Measurements from ENCODE around the gene RAB5IF.
"Not testable (repeated sequence)": the region's sequence is repeated elsewhere in the genome, so short reads cannot be mapped to it uniquely, and the experiment has no call there.

RAB5IF gene, protein sequence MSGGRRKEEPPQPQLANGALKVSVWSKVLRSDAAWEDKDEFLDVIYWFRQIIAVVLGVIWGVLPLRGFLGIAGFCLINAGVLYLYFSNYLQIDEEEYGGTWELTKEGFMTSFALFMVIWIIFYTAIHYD

DNA sequence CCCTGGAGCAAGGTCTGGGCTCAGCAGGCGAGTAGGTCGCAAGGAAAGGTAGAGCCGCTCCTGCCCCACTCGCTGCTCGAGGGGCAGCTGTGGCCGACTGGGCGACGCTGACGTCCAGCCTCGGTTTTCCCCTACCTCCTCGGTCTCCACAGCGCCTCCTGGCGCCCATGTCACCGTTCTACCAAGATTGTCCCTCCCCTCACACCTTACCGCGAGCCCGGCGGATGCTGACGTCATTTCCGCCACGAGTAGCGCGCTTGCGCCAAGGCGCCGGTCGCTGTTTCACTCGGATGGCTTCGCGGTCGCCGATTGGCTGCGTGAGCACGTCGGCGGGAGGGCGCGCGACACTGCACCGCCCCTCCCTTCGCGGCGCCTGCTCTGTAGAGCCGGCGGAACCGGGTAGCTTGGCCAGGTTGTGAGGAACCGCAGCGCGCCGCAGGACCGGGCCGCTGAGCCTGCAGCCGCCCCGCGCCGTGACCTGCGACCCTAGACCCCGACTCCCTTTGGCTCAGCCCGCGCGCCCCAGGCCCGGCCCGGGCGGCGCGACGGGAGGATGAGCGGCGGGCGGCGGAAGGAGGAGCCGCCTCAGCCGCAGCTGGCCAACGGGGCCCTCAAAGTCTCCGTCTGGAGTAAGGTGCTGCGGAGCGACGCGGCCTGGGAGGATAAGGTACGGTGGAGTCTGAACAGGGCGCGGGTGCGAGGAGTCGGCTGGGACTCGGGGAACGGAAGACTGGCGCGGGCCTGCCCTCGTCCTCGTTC lies at the start of gene RAB5IF:
Gene RAB5IF, plus strand, starts transcription at position 381 of the 759 bp plus-strand sequence. Its CDS starts 173 bp downstream, at position 554.
- peak; percentile 100 for DNase-seq (ENCODE audit: low spot score)

DNA sequence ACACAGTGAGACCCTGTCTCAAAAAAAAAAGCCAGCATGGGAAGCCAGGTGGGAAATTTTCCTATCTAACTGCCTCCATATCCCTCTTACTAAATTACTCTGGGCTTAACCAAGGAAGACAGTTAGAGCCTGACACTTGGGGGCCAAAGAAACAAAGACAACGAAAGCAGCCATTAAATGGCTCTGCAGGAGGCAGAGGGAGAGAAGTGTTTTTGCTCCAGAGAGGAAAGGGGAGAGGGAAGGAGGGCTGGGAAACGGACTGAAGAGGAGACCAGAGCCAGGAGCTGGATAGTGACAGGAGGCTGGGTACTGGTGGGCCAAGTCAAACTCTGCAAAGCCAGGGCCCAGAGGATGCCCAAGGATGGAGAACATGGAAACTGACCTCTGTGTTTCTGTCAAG lies 42.9 kb upstream of the RAB5IF start:
- no peak for DNase-seq (ENCODE audit: low spot score)

DNA sequence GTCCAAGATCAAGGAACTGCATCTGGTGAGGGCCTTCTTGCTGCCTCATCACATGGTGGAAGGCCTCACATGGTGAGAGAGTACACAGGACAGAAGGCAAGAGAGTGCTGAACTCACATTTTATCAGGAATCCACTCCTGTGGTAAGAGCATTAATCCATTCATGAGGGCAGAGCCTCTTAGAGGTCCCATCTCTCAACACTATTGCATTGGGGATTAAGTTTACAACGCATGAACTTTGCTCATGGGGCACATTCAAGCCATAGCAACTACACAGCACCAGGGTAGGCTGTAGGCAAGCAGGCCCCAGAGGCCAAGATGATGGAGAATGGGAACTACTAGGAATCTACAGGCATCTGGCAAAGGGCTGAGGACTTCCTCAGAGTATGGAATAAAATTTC lies 42.2 kb upstream of the RAB5IF start:
- no peak for DNase-seq (ENCODE audit: low spot score)

DNA sequence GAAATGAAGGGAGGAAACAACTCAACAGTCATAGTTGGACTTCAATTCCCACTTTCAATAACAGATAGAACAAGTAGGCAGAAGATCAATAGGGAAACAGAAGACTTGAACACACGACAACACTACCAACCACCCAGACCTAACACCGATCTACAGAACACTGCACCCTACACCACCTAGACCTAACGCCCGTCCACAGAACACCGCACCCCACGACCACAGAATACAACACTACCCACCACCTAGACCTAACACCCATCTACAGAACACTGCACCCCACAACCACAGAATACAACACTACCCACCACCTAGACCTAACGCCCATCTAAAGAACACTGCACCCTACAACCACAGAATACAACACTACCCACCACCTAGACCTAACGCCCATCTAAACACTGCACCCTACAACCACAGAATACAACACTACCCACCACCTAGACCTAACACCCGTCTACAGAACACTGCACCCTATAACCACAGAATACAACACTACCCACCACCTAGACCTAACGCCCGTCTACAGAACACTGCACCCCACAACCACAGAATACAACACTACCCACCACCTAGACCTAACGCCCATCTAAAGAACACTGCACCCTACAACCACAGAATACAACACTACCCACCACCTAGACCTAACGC lies 41.4 kb upstream of the RAB5IF start:
- DNase-seq (ENCODE audit: low spot score), result not testable (repeated sequence)

DNA sequence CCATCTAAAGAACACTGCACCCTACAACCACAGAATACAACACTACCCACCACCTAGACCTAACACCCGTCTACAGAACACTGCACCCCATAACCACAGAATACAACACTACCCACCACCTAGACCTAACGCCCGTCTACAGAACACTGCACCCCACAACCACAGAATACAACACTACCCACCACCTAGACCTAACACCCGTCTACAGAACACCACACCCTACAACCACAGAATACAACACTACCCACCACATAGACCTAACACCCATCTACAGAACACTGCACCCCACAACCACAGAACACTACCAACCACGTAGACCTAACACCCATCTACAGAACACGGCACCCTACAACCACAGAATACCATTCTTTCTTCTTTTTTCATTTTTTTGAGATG lies 40.9 kb upstream of the RAB5IF start:
- not testable (repeated sequence) for DNase-seq (ENCODE audit: low spot score)

DNA sequence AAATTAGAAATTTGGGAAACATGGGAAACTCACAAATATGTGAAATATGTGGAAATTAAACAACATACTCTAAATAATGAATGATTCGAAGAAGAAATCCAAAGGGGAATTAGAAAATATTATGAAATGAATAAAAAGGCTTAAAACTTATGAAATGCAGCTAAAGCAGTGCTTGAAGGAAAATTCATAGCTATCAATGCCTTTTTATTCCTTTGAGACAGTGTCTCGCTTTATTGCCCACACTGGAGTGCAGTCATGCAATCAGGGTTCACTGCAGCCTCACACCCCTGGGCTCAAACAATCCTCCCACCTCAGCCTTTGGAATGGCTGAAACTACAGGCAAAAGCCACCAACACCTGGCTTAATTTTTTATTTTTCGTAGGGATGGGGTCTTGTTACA lies 40.1 kb upstream of the RAB5IF start:
- no peak for DNase-seq (ENCODE audit: low spot score)

DNA sequence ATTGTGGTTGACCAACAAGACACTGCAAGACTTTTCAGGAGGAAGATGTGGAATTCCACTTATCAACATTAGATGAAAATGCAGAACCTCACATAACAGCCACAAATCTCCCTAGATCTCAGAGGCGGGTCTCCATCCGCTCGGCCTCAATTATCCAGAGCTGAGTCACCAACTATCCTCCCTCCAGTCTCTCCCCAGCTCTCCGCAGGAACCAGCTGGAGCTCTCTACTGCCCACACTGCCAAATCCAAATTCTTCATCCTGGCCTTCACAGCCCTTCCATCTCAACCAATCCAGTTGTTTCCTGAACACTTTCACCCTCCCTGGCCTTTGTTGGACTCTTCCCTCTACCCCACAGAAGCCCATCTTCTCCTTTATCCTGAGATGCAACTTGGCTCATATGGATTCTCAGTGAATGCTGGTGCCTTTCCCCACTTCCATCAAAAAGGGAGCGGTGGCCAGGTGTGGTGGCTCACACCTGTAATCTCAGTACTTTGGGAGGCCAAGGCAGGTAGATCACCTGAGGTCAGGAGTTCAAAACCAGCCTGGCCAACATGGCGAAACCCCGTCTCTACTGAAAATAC lies 35.6 kb upstream of the RAB5IF start:
- no peak for DNase-seq (ENCODE audit: low spot score)

DNA sequence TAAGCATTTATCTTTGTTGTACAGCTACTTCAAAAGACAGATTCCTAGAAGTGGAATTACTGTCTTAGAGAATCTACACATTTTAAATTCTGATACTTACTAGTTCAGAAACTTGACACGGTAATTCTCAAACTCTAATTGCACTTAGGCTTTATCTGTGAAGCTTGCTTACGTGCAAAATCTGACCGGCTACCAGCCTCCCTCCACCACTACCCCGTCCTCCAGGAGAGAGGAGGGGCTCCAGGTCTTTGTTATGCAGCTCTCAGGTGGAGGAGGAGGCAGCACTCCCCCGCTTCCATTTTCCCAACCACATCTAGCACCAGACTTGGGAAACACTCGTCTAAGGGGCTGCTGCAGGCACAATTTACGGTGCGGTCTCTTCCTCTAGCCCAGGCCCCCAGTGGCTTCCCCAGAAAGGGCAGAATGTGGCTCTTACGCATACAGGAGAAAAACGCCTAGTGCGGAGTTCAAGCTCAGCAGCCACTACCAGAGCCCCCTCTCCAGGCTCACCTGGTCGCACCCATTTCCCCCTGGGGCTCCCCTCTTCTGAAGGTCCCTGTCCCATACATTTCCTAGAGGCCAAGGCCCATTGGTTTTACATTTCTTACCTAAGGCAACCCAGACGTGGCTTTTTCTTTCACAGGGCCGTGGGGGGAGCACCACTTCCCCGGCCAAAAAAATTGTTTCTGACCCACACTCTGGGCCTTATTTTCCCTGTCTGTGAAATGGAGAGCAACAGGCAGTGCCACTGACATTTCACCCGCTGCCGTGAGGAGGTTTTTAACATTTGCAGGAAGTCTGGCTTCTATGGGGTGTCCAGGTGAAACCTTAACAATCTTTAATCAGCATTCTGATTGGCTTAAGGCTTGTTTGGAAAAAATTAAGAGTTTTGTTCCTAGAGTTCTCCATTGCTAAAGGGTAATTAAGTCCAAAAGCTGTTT lies 33.7 kb upstream of the RAB5IF start:
- no peak for DNase-seq (ENCODE audit: low spot score)

DNA sequence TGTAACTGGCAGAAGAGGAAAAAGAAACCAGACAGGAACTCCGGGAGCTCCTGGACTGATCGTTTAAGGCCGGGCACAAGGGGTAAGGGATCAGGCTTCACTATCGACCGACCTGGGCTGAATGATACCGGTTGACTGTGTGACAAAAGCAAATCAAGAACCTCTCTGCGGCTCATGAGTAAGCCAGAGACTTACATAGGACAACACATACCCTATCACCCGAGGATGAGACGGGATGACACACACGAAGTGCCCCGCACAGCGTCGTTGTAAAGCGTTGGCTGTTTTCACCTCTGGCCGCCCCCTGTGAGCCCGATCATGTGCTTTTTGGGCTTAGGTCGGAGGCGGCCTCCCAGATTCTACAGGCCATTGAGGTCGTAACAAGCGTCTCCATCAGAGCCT lies 32.9 kb upstream of the RAB5IF start:
- DNase-seq (ENCODE audit: low spot score), result peak; percentile 51

DNA sequence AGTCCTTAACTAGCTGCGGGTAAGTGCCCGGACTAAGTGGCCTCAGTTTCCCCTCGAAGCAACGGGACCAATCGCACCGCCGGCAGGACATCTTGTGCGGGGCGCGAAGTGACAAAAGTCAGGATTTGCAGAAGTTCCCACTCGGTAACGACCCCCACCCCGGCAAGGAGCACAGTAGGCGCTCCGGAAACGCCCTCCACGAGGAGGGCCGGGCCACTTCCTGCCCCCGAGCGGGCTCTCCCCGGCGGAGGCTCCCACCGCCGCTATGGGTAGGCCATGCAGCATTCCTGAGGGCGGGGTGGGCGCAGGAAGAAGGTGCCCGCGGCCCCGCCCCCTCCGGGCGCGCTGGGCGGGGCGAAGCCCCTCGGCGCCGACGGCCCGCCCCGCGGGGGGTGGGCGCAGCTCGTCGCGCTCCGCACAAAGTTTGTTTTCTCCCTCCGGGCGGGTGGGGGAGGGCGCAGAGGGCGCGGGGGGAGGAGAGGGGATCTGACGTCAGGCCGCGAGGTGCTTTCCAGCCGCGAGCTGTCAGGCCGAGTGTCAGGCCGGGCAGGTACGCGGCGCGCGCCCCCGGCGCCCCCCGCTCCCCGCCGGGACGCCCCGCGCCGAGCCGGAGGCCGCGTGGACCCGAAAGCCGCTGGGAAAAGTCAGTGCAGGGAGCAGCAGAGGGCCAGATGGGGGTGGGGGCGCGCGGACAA lies 32.3 kb upstream of the RAB5IF start, which contains the start of gene TGIF2:
Gene TGIF2, plus strand, starts transcription at position 495 of the 695 bp plus-strand sequence. CDS start 5,178 bp downstream, outside the sequence.
- peak; percentile 89 for DNase-seq (ENCODE audit: low spot score)

DNA sequence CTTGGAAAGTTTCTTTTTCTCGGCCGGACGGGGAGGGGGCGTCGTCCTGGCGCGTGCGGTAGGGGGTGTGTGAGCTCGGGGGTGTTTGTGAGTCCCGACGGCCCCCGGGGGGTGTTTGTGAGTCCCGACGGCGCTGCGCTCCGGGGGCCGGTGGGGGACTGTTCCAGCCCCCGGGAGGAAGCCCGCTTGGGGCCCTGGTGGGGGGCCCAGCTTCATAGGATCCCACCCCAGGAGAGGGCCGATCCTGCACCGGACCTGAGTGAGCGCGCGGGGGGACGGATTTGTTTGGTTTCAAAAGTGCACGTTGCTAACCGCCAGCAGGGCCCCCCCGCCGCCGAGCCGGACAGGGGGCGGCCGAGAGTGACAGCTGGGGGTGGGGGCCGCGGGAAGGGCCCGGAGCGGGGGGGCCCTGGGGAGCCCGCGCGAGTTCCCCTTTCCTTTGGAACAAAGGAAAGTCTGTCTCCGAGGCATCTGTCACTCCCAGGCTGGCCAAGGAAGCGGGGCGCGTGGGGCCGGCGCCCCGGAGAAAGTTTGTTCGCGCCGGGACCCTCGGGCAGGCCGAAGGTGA lies 31.7 kb upstream of the RAB5IF start:
- no peak for DNase-seq (ENCODE audit: low spot score)

DNA sequence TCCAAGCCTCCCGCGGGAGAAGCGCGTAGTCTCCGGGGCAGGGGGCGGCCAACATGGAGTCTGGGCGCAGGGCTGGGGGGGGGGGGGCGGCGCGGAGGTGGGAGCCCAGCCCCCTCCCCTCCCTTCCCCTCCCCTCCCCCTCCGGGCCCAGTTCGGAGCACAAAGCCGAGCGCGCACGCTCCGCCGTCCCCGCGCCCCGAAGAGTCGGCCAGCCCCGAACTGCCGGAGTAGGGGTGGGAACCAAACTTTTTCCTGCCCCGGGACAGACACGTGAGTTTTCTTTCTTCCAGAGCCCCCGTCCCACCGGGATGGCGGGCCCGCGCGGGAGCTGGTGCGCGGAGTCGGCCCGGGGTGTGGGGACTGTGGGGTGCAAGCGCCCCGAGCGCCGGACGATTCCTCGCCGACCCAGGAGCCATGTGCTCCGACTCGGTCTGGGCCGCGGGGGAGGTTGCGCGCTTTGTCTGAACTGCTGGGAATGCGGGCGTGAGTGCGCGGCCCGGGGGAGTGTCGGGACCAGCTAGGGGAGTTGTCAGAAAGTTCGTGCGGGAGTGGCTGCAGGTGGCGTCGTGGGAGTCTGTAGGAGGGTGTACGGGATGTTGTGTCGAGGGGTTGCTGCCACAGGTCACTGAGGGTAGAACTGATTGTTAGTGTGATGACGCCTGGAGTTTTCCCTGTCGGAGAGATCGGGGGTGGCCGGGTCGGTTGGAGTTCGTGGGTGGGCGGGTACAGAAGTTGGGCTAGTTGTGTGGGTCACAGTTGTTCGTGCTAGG lies 31.0 kb upstream of the RAB5IF start:
- DNase-seq (ENCODE audit: low spot score), result peak; percentile 44

DNA sequence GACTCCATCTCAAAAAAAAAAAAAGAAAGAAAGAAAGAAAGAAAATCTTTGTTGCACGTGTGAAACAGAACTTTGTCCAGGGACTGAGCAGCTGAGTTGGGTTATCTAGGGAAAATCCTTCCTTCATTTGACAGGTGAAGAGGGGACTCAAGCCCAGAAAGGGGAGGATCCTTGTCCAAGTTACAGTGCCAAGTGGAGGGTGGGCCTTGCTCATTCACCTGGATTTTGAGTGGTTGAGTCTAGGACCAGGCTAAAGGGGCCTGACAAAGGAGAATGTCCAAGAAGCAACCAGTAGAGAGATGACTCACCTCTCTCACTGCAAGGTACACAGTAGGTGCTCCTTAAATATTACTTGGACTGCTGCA lies 29.5 kb upstream of the RAB5IF start:
- DNase-seq (ENCODE audit: low spot score), result no peak

DNA sequence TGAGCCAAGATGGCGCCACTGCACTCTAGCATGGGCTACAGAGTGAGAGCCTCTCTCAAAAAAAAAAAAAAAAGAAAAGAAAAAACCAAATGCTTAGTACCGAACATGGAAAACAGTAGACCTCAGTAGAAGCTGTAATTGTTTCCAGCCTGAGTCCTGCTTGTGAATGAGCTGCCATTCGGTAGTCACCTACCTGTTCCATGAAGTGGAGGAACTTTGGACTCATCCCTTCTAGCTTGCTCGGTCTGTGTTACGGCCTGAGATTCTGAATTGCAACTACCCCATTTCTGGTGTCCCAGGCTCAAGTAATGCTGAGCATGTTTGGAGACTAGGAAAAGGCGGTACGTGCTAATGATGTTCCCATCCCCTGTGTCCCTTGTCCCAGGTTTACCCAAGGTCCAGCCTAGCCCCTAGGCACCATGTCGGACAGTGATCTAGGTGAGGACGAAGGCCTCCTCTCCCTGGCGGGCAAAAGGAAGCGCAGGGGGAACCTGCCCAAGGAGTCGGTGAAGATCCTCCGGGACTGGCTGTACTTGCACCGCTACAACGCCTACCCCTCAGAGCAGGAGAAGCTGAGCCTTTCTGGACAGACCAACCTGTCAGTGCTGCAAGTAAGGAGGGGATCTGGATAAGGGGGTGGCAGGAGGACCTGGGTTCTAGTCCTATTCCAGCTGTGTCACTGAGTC lies 27.1 kb upstream of the RAB5IF start:
- no peak for DNase-seq (ENCODE audit: low spot score)

DNA sequence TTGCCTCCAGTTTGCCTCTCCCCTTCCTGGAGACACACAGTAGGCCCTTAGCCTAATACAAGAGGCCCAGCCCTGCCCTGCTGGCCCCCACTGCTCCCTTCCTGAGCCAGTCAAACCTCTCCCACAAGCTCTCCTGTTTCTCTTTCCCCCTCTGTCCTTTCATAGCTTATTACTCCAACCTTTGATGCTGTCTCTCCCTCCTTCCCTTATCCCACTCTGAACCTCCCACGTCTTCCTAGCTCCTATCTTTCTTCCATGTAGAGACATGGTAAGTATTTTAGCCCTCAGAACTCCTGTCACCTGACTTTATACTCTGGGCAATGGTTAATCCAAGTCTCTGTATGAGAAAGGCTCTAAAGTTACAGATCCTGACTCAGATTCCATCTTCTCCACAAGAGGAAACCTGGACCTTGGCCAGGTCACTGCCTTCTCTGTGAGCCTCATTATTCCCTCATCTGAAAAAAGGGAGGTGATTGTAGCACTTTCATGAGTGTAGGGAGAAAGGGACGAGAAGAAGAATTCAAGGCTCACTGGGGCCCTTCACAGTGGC lies 25.5 kb upstream of the RAB5IF start:
- no peak for DNase-seq (ENCODE audit: low spot score)

DNA sequence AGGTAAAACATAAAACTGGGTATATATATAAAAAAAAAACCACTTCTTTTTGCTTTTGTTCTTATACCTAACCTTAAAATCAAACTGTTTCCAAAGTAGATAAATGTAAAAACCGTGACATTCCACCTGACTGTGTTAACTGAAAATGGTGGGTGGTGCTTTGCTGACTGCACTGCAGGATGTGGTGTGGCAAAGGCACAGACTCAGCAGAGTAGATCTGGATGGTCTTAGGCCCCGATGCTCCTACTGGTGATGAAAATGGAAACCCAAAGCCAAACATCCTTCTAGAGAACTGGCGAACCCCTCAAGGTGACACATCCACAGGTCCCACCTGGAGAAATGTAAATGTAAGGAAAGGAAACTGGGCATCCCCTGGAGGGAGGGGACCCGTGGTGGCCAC lies 23.3 kb upstream of the RAB5IF start:
- peak; percentile 34 for DNase-seq (ENCODE audit: low spot score)

DNA sequence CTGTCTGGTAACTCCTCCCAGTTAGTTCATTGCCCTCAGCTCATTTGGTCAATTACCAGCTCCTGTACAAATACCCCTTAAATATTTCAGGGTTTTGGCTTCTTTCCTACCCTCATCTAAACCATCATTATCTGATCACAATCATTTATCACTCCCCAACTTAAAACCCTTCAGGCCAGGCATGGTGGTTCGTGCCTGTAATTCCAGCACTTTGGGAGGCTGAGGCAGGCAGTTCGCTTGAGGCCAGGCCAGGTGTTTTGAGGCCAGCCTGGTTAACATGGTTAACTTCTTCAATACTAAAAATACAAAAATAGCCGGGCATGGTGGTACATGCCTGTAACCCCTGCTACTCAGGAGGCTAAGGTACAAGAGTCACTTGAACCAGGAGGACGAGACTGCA lies 22.8 kb upstream of the RAB5IF start:
- no peak for DNase-seq (ENCODE audit: low spot score)

DNA sequence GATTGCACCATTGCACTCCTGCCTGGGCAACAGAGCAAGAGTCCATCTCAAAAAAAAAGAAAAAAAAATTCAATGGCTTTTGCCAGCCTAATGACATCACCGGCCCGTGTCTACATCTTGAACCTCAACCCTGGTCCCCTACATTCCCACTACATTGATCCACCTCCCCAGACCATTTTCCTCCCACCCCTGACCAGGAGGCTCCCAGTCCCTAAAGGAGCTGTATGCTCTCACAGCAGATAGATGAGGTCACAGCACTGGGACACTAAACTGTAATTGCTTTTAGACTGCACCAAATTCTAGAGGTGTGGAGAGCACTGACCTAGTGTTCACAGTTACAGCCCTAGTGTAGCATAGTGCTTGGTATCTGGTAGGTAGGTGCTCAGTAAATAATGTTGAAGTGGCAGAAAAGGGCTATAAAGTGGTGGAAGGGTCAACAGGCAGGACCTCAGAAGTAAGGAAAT lies 21.5 kb upstream of the RAB5IF start:
- DNase-seq (ENCODE audit: low spot score), result no peak

Data from activated CD4-positive, alpha-beta T cell treated with anti-CD3 and anti-CD28 coated beads, Interleukin-2, Interleukin-4, amounts not matched to agents 100 ng/mL and 50 ng/mL, durations not matched to agents 16 hours and 8 hours (primary cell).